ENCODE data around the gene TXN. TPM values are rescaled to one million over a fixed set of nuclear protein-coding genes. Genes with fewer than 3 reads are reported as not detected.
A peak's percentile ranks its signal among the peaks of the same experiment; 100 is the strongest.

Gene TXN
- total RNA-seq, 4 donors from 2014 or later = 472 to 921 (median 819) TPM

GRCh38 chr9:110240198-110240597 is 16.1 kb downstream of the TXN start:
- TF ChIP-seq, protein P1, sequence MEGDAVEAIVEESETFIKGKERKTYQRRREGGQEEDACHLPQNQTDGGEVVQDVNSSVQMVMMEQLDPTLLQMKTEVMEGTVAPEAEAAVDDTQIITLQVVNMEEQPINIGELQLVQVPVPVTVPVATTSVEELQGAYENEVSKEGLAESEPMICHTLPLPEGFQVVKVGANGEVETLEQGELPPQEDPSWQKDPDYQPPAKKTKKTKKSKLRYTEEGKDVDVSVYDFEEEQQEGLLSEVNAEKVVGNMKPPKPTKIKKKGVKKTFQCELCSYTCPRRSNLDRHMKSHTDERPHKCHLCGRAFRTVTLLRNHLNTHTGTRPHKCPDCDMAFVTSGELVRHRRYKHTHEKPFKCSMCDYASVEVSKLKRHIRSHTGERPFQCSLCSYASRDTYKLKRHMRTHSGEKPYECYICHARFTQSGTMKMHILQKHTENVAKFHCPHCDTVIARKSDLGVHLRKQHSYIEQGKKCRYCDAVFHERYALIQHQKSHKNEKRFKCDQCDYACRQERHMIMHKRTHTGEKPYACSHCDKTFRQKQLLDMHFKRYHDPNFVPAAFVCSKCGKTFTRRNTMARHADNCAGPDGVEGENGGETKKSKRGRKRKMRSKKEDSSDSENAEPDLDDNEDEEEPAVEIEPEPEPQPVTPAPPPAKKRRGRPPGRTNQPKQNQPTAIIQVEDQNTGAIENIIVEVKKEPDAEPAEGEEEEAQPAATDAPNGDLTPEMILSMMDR (IDR thresholded peaks at IDR 0.05) = no peak
- no peak for TF ChIP-seq POLR2A (IDR thresholded peaks at IDR 0.05)
- no peak overlapping the region for H3K27ac ChIP-seq
- peaks cover 0 to 4% (median 0%) of the 10 kb centered on the region in 3 donors for H3K9me3 ChIP-seq
- peaks cover 0 to 14% (median 0%) of the 10 kb centered on the region in 3 donors for H3K4me1 ChIP-seq
- DNase-seq = no peak
- no peaks in the 10 kb centered on the region for H3K27me3 ChIP-seq
- intact Hi-C loops (cut with DNase I) = no loop called here
- no peak overlapping the region for H3K4me3 ChIP-seq
- 32 to 50% methylated on average over 1 of the region's 1 CpG for WGBS, 2 donors
- H3K36me3 ChIP-seq = peaks cover 0 to 36% (median 0%) of the 10 kb centered on the region in 3 donors

DNA sequence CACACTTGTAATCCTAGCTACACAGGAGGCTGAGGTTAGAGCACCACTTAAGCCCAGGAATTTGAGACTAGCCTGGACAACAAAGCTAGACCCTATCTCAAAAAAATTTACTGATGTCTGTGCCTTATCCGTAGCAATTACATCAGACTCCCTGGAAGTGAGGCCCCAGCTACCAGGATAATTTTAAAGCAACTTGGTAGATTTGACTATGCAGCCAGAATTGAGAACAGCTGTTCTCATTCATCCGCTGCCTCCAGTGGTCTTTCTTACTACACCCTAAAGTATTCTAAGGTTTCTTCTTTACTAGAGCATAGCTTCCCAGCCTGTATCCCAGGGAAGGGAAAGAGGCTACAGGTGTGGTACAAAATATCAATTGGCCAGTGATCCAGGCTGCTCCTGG is 28.0 kb downstream of the TXN start:
- intact Hi-C loops (cut with DNase I) = no loop called here
- no peak for DNase-seq
- Histone ChIP-seq H3K36me3 (no peaks in the 10 kb centered on the region), H3K9me3 (no peaks in the 10 kb centered on the region), H3K27me3 (no peaks in the 10 kb centered on the region), H3K4me3 (no peak overlapping the region), H3K27ac (no peak overlapping the region), H3K4me1 (no peaks in the 10 kb centered on the region)
- 83 to 95% methylated on average over 2 of the region's 2 CpGs for WGBS, 2 donors
- TF ChIP-seq POLR2A (IDR thresholded peaks at IDR 0.05) = no peak
- TF ChIP-seq, protein P1 (IDR thresholded peaks at IDR 0.05) = no peak

DNA sequence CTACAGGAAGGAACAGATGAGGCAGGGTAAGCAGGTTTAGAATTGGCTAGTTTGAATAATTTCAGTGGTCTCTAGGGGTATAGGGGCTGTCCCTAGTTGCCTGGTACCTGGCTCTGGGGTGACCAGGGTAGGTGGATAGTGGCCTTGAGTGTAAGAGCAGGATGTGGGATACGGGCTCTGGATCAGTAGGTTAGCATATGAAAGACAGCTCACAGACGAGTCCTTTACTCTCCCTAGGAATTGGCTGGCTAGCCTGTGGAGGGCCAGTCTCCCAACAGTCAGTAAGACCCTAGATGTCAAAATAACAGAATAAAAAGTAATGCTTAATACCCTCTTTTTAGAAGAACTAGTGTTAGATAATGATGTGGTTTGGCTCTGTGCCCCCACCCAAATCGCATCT is 31.7 kb downstream of the TXN start:
- no peaks in the 10 kb centered on the region for H3K9me3 ChIP-seq
- no peak for DNase-seq

DNA sequence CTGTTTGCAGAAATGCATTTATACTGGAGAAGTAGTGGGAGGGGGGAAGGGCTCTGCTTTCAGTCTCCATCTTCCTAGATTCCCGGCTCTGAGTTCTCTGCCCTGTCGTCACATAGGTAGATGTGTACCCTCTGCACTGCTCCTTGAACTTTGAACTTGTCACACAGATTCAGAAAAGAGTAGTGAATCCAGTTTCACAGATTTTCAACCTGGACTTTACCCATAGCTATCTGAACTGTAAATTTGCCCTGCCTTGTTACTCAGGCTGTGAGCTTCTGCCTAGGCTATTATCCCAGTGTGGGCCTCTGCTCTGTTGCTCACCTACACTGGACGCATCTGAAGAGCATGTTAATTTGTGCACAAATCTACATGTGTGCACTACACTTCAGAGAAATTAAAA is 35.5 kb downstream of the TXN start:
- Histone ChIP-seq H3K36me3 (no peaks in the 10 kb centered on the region), H3K27me3 (no peaks in the 10 kb centered on the region), H3K27ac (no peak overlapping the region), H3K4me1 (peaks cover 0 to 4% (median 0%) of the 10 kb centered on the region in 3 donors), H3K4me3 (no peak overlapping the region), H3K9me3 (no peaks in the 10 kb centered on the region)
- 87 to 88% methylated on average over 3 of the region's 3 CpGs for WGBS, 2 donors
- intact Hi-C loops (cut with DNase I) = no loop called here
- TF ChIP-seq, protein P1 (IDR thresholded peaks at IDR 0.05) = no peak
- no peak for TF ChIP-seq POLR2A (IDR thresholded peaks at IDR 0.05)
- DNase-seq = no peak

More for the DNA sequence above, 31.7 kb downstream of the TXN start:
- TF ChIP-seq, protein P1 (IDR thresholded peaks at IDR 0.05) = no peak
- TF ChIP-seq POLR2A (IDR thresholded peaks at IDR 0.05) = no peak
- H3K4me3 ChIP-seq = no peak overlapping the region
- no peaks in the 10 kb centered on the region for H3K4me1 ChIP-seq
- 74 to 81% methylated on average over 3 of the region's 3 CpGs for WGBS, 2 donors
- H3K27ac ChIP-seq = no peak overlapping the region
- H3K36me3 ChIP-seq = no peaks in the 10 kb centered on the region
- intact Hi-C loops (cut with DNase I) = no loop called here
- no peaks in the 10 kb centered on the region for H3K27me3 ChIP-seq

DNA sequence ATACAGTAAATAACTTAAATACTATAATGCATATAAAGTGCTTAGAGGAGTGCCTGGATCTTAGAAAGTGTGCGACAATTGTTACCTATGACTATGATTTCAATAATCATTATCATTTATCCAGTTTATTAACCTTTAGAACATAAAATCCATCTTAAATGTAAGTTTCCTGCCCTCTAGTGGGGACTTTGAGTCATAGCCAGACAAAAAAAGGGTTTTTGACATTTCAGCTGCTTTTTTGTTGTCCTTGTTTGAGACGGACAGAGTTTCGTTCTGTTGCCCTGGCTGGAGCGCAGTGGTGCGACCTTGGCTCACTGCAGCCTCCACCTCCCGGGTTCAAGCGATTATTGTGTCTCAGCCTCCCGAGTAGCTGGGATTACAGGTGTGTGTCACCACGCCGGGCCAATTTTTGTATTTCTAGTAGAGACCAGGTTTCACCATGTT is 38.6 kb downstream of the TXN start:
- intact Hi-C loops (cut with DNase I) = no loop called here
- Histone ChIP-seq H3K4me1 (peaks cover 0 to 18% (median 0%) of the 10 kb centered on the region in 3 donors), H3K9me3 (no peaks in the 10 kb centered on the region), H3K27ac (no peak overlapping the region), H3K4me3 (peak overlapping the region in 1 of 4 donors; percentile 29), H3K27me3 (no peaks in the 10 kb centered on the region), H3K36me3 (no peaks in the 10 kb centered on the region)
- 5 to 28% methylated on average over 6 to 10 of the region's 10 CpGs for WGBS, 2 donors
- no peak for DNase-seq
- TF ChIP-seq, protein P1 (IDR thresholded peaks at IDR 0.05) = peak; percentile 44 to 85 (median 76)
- TF ChIP-seq POLR2A (IDR thresholded peaks at IDR 0.05) = no peak

Data from esophagus squamous epithelium (tissue), 5 donors.